Left lobe of liver (tissue), 2 donors: ENCODE measurements around the gene RNF31. TPM values are rescaled to one million over a fixed set of nuclear protein-coding genes. Genes with fewer than 3 reads are reported as not detected.

Experiments
- ATAC-seq: fragments of 200-7000 bp; cut with Tn5 transposase; one replicate; pipeline ENCODE4 v1.9.1; 2020; ENCODE audit warnings: mild to moderate bottlenecking, moderate library complexity
- DNase-seq: peaks from one replicate; pipeline ENCODE4 v3.0.0-alpha.2; 2020; ENCODE audit warnings: low spot score
- total RNA-seq: library from RNA; stranded (reverse); gene quantifications from one replicate; pipeline ENCODE4 v1.2.1, GENCODE V29; 2021
- donor health status: DM: no; HTN: no; CAD: no; lungs with moderate emphysema.
- donor health status: DM: no; HTN: yes; CAD: no.

RNF31 gene
- total RNA-seq, 1 donor from 2014 or later = 28.6 TPM

- DNase-seq = no peak
- no peak for ATAC-seq
Observed at GRCh38 chr14:24159777-24160498, 12.6 kb downstream of the RNF31 start.

- ATAC-seq = no peak
Observed at GRCh38 chr14:24160499-24160849, 13.2 kb downstream of the RNF31 start.

GRCh38 chr14:24160850-24161804 is 13.8 kb downstream of the RNF31 start, which contains the start of gene IRF9:
Gene IRF9 (plus strand): TSS chr14:24161265. CDS start chr14:24162145, 880 bp downstream.
- DNase-seq (peak; percentile 98), ATAC-seq (peak; percentile 90)

More at GRCh38 chr14:24160499-24160849, 13.2 kb downstream of the RNF31 start:
- DNase-seq = no peak

GRCh38 chr14:24162093-24162492 is 14.8 kb downstream of the RNF31 start:
- DNase-seq = no peak
- ATAC-seq = no peak

- ATAC-seq (no peak), DNase-seq (no peak)
Observed at GRCh38 chr14:24164518-24164991, 17.3 kb downstream of the RNF31 start.

GRCh38 chr14:24165785-24166184 is 18.5 kb downstream of the RNF31 start:
- ATAC-seq (no peak), DNase-seq (no peak)

- DNase-seq (no peak), ATAC-seq (no peak)
Observed at GRCh38 chr14:24167469-24168114, 20.3 kb downstream of the RNF31 start.

GRCh38 chr14:24171422-24172260 is 24.3 kb downstream of the RNF31 start, which contains the start of gene REC8:
Gene REC8 (plus strand): TSS chr14:24172080. CDS start chr14:24172553, 473 bp downstream.
- ATAC-seq (peak; percentile 50), DNase-seq (no peak)

- DNase-seq (no peak), ATAC-seq (no peak)
Observed at GRCh38 chr14:24172261-24172860, 25.1 kb downstream of the RNF31 start.

GRCh38 chr14:24172871-24173281 is 25.6 kb downstream of the RNF31 start:
- no peak for ATAC-seq
- no peak for DNase-seq

- DNase-seq = no peak
- no peak for ATAC-seq
Observed at GRCh38 chr14:24176599-24176998, 29.3 kb downstream of the RNF31 start.

GRCh38 chr14:24177041-24177825 is 29.9 kb downstream of the RNF31 start:
- no peak for ATAC-seq

GRCh38 chr14:24177891-24178290 is 30.6 kb downstream of the RNF31 start:
- DNase-seq (no peak), ATAC-seq (no peak)

More at GRCh38 chr14:24177041-24177825, 29.9 kb downstream of the RNF31 start:
- no peak for DNase-seq

- DNase-seq = peak; percentile 65
- peak; percentile 59 for ATAC-seq
Observed at GRCh38 chr14:24178399-24179178, 31.3 kb downstream of the RNF31 start.

- no peak for DNase-seq
- ATAC-seq = peak; percentile 3
Observed at GRCh38 chr14:24179294-24179960, 32.1 kb downstream of the RNF31 start.

- peak; percentile 76 for ATAC-seq
- DNase-seq = peak; percentile 84
Observed at GRCh38 chr14:24179961-24180796, 32.9 kb downstream of the RNF31 start.
